Erythroblast (primary cell): Measurements from ENCODE around the gene FABP1.
A peak's percentile ranks its signal among the peaks of the same experiment; 100 is the strongest.

ENCODE experiments used
- DNase-seq, 2 experiments: peaks; one replicate each; lab custom pipeline; 2025; lab: John Stamatoyannopoulos, UW
- GATA1 ChIP-seq: IDR thresholded peaks from 2 replicates; pipeline ENCODE4 v1.6.1; 2011; ENCODE audit warnings: low read depth, mild to moderate bottlenecking, control low read depth, low read length, moderate library complexity
- POLR2A ChIP-seq: IDR thresholded peaks from 2 replicates; pipeline ENCODE4 v1.6.1; 2011; ENCODE audit warnings: mild to moderate bottlenecking, low read length

FABP1 gene

DNA sequence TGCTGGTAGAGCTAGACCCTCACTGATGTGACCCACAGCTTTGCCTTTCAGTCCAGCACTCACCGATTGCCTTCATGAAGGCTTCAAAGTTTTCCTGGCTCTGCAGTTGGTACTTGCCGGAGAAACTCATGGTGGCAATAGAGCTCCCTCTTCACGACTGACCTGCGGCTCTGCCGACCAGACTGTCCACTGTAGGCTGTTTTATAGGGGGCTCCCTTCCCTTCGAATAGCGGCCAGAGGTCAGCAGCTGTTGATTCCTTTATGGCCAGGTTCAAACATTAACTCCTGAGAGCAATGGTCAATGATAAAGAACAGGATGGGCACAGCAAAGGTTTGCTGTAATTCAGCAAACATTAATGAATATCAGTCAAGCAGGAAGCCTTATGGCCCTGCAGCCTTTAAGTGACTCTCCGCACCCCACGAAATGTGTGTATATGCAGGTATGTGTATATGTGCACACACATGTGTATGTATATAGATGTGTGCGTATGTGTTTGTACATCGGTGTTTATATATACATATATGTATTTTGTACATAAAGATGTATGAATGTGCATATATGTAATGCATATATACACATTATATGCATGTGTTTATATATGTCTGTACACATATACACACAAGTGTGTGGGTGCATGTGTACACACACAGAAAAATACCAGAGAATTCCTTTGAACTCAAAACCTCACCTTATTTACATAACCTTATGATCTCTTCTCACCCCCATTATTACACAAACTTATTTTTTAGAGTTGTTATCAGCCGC is at the start of gene FABP1:
Gene FABP1 (minus strand): TSS at position 175 of the 766 bp plus-strand sequence. CDS start 45 bp downstream, at position 130.
- DNase-seq, result no peak
- TF ChIP-seq POLR2A (no peak), GATA1 (no peak)

DNA sequence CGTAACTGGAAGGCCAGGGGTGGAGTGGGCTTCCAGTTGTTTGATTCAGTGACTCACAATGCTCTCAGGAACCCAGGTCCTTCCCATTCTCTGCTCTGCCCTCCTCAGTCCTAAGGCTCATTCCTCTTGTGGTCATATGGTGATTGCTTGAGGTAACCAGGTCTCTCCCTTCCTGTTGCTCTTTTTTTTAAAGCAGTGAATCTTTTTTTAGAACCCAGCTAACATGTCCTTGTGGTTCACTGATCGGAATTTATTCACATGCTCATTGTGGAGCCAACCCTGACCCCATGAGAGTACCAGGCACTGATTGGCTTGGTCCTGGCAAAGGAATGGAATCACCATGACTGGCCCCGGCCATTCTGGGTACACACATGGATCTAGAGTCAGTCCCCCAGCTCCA is 49.7 kb upstream of the FABP1 start:
- no peak for TF ChIP-seq GATA1
- TF ChIP-seq POLR2A, result no peak
- no peak for DNase-seq

DNA sequence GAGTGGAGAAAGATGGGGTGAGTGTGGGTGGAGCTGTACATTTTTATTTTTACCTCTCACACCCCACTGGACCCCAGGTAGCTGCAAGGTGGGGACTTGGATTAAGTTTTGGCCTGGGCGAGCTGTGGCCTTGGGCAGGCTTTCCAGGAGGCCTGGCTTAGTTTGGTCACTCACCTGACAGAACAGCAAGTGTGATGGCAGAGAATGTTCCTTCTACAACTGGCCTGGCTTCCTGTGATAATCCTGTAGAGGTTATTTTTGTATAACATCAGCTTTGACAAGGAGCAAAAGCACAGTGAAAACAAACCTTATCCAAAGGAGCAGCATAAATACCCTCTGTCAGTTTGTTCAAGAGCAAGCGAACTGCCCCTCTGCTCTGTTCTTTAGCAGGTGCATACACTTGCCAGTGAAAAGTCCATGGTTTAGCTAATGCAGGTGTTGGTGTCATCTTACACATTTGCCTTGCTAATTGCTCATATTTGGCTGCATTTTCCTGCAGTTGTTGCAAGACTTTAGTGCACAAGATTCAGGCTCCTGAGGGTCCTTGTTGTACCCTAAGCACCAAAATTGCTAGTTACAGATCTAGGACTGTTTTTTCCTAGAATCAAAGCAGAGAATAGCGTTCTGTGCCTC is 48.6 kb upstream of the FABP1 start:
- no peak for DNase-seq
- no peak for TF ChIP-seq GATA1
- no peak for TF ChIP-seq POLR2A

DNA sequence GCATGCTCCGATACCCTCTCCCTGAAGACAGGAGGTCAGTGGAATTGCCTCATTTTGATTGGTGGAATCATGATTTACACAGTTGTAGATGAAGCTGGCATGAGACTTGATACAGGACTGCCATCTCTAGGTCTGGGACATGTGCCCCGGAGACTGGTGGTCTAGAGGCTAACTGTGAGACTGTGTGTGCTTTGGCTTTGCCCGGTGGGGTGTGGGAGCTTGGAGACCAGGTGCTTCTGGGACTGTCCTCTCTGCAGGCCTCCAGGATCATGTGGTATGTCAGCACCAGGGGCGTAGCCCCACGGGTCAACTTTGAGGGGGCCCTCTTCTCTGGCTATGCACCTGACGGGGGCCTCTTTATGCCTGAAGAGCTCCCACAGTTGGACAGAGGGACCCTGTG is 45.0 kb upstream of the FABP1 start:
- no peak for DNase-seq
- TF ChIP-seq POLR2A, result no peak
- TF ChIP-seq GATA1, result no peak

DNA sequence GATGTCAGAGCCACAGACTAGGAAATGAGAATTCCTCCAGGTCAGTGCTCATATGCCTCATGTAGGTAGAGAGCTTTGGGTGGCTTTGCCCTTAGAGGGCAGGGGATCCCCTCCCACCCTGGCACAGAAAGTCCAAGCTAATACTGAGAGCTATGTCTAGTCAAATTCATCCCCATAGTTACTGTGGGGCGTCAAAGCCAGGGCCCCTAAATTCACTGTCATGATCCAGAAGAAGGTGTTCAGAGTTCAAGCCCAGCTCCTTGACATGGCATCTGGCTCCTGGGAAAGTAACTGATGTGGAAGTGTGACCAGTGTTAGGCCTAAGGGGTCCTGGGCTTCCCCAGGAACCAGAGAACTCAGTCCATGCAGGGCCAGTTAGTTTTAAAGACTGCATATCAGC is 44.1 kb upstream of the FABP1 start:
- no peak for TF ChIP-seq POLR2A
- TF ChIP-seq GATA1, result no peak
- DNase-seq, result no peak

DNA sequence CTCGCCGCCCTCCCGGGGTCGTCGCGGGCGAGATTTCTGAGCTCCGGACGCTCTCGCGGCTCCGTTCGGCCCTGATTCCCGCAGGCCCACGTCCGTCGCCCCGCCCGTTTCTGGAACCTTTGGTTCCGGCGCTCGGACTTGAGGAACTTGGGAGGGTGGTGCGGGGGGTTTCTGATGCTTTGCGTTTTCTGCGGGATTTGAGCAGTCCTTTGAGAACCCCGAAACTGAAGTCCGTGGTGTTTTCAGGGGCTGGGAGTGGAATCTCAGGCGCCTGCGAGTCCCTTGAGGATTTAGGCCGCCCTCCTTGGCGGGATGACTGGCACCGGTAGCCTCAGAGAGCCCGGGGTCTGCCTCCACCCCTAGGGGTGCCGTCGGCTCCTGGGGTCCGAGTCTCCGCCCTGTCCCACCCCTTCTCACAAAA is 42.6 kb upstream of the FABP1 start:
- TF ChIP-seq GATA1 (no peak), POLR2A (no peak)
- DNase-seq, result peak; percentile 19 to 30

- TF ChIP-seq GATA1 (no peak), POLR2A (no peak)
- no peak for DNase-seq
Observed at GRCh38 chr2:88168386-88168785, 40.5 kb upstream of the FABP1 start.

GRCh38 chr2:88167740-88168139 is 39.9 kb upstream of the FABP1 start:
- DNase-seq, result no peak
- TF ChIP-seq GATA1 (no peak), POLR2A (no peak)

- no peak for DNase-seq
- TF ChIP-seq GATA1, result no peak
- TF ChIP-seq POLR2A, result no peak
Observed at GRCh38 chr2:88165332-88166003, 37.6 kb upstream of the FABP1 start.

DNA sequence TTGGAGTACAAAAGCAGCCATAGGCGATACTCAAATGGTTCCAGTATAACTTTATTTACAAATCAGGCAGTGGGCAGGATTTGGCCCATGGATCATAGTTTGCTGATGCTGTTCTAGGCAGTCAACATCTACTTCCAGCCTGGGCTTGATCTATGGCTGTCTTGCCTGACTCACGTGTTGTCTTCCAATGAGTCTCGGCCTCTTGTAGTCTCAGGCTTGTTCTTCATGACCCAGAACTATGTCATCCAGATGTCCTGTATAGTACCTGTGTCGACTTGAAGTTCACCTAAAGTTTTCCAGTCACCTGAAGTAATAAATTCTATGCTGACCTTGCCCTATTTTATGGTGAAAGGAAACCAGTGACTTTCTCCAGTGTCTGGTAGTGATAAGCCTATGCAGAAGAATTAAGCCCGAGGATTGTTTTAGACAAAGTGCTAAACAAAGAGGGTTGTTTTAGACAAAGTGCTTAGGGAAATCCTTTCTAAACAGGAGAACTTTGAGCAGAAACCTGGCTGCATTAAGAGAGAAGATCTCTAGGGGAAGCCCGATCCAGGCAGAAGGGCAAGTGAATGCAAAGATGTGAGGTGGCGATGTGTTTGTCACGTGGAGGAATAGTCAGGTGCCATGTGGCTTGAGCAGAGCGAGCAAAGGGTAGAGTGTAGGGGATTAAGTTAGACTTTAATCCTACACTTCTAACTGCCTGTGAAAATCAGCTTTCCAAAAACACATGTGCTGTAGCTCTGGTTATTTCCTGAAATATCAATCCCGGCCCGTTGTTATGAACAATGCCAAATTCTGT is 33.8 kb upstream of the FABP1 start:
- DNase-seq, result no peak
- TF ChIP-seq GATA1 (no peak), POLR2A (no peak)

DNA sequence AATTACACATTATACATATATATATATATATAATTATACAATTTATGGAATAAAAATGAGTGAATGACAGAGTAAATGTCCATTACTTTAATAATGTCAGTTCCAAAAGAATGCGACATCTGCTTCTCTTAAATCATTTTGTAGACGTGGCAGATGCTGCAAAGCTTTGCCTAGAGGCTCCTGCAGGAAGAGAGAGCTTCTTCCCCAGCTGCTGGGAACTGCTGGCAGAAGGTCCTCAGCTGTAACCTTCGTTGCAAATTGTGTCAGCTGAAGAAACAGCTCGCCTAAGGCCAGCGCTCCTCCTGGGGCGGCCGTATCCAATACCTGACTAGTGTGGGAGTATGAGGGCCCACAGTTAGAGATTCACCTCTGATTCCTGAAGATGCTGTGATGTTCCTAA is 32.7 kb upstream of the FABP1 start:
- TF ChIP-seq POLR2A (no peak), GATA1 (no peak)
- DNase-seq, result no peak

- TF ChIP-seq GATA1, result no peak
- no peak for TF ChIP-seq POLR2A
- DNase-seq, result peak; percentile 66 to 78
Observed at GRCh38 chr2:88159955-88160415, 32.1 kb upstream of the FABP1 start.

DNA sequence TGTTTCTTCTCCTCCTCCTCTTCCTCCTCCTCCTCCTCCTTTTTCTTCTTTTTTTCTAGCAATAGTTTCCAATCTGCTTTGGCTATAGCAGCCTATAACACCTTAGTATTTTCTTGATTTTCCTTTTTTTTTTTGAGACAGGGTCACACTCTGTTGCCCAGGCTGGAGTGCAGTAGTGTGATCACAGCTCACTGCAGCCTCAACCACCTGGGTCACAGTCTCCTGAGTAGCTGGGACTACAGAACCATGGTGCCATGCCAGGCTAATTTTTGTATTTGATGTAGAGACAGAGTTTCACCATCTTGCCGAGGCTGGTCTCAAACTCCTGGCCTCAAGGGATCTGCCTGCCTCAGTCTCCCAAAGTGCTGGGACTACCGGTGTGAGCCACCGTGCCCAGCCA is 31.6 kb upstream of the FABP1 start:
- no peak for TF ChIP-seq POLR2A
- no peak for TF ChIP-seq GATA1
- no peak for DNase-seq
